HG03095 (cell line): ENCODE data around the gene HMOX2.

Experiments
- ATAC-seq: cut with Tn5 transposase; IDR thresholded peaks from one replicate; pipeline ENCODE4 v1.9.1; 2021; ENCODE audit warnings: moderate library complexity; ENCODE audit not compliant: unreplicated experiment

Gene HMOX2

GRCh38 chr16:4475880-4476788 lies at the start of gene HMOX2:
HMOX2 (plus strand) TSS chr16:4476398; CDS start chr16:4505525, 29,127 bp downstream.
- peak; percentile 82 for ATAC-seq

GRCh38 chr16:4426722-4427372 lies 49.4 kb upstream of the HMOX2 start:
- ATAC-seq, result no peak

DNA sequence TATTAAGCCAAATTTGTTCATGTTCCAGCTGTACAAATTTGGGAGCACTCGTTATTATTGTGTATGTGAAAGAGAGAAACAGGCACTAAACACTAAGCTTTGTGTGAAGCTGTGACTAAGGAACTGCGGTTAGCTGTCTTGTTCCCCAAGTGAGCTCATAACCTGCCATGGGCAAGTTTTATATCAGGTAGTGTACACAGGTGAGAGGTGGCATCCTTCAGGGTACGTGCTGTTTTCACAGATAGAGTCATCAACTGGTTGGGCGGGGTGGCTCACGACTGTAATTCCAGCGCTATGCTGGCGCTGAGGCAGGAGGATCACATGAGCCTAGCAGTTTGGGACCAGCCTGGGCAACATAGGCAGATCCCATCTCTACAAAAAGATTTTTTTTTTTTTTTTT lies 47.7 kb upstream of the HMOX2 start:
- no peak for ATAC-seq

DNA sequence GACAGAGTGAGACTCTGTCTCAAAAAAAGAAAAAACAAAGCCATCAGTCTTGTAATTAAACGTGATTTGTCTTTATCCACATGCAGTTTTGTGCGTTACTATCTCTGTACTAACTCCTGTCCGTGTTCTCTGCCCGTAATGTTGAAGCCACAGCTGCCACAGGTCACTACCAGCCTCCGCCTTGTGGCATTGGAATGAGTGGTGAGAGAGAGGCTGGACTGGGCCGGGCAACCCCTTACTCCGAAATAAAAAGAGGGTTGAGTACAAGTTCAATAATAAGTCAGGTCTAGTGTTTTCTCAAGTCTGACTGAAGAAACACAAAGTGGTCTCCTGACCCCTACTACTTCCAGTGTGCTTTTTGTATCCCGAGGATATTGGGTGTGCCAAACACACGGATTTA lies 45.2 kb upstream of the HMOX2 start:
- no peak for ATAC-seq

- ATAC-seq, result no peak
These were observed 43.0 kb upstream of the HMOX2 start for GRCh38 chr16:4433228-4433627.

DNA sequence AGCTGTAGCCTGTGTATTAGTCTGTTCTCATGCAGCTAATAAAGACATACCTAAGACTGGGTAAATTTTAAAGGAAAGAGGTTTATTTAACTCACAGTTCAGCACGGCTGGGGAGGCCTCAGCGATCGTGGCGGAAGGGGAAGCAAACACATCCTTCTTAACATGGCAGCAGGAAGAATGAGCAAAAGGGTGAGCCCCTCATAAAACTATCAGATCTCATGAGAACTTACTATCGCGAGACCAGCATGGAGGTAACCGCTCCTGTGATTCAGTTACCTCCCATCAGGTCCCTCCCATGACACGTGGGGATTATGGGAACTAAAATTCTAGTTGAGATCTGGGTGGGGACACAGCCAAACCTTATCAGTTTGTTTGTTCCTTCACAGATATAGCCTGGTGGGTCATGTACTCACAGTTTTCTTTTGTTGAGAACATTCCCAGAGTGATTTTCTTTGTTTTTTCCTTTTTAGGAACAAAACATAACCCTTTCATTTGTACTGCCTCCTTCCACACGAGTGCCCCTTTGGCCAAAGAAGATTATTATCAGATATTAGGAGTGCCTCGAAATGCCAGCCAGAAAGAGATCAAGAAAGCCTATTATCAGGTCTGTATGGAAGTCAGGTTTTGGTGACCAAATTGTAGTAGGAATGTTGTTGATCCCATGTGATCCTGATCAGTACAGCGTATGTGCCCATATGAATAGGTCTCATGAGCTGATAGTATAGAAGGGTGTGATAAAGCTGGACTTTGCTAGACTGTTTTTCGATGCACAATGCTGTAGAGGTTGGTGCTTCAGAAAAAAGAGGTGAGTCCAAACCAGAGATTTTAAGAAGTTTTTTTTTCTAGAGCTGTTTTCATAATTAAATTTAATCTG lies 42.0 kb upstream of the HMOX2 start:
- ATAC-seq, result no peak

GRCh38 chr16:4435337-4436067 lies 40.7 kb upstream of the HMOX2 start:
- no peak for ATAC-seq

DNA sequence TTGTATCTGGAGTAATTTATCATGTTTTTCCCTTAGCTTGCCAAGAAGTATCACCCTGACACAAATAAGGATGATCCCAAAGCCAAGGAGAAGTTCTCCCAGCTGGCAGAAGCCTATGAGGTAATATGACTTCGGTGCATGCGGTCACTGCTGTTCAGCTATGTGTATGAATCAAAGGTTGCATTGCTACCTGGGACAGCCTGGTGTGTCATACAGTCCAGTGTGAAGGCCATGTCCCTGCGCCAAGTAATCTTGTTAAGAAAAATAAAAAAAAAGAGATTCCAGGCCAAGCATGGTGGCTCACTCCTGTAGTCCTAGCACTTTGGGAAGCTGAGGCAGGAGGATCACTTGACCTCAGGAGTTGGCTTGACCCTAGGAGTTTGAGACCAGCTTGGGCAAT lies 38.8 kb upstream of the HMOX2 start:
- no peak for ATAC-seq

DNA sequence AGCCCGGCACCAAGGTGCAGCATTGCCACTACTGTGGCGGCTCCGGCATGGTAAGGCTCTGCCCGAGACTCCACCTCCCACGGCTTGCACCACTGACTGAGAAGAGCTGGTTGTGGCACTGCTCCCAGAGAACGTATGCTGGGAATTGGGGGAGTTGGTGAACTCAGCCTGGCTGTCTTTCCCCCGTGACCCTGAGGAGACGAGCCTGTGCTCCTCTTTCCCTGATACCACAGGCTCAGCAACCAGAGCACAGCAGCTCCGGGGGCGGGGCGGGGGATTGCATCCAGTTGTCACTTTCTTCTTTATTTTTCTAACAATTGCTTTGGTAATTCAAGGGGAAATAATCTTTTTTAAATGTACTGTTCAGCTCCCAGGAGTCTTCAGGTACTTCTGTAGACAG lies 33.8 kb upstream of the HMOX2 start:
- ATAC-seq, result no peak

GRCh38 chr16:4443271-4443670 lies 32.9 kb upstream of the HMOX2 start:
- no peak for ATAC-seq

DNA sequence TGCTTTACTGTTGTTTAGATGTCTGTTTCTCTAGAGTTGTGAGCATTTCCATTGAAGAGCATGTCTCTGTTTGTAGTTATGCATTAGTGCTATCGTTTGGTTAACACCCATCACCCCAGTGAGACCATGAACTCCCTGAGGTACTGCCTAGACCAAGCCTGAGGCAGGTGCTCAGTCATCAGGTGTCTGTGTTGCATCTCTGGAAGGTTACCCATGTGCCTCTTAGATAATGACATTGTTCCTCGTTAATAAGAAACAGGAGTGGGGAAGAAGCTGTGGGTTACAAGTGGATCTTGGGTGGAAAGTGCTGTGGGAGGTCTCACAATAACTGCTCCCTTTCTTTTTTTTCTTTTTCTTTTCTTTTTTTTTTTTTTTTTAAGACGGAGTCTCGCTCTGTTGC lies 32.2 kb upstream of the HMOX2 start:
- ATAC-seq, result no peak

DNA sequence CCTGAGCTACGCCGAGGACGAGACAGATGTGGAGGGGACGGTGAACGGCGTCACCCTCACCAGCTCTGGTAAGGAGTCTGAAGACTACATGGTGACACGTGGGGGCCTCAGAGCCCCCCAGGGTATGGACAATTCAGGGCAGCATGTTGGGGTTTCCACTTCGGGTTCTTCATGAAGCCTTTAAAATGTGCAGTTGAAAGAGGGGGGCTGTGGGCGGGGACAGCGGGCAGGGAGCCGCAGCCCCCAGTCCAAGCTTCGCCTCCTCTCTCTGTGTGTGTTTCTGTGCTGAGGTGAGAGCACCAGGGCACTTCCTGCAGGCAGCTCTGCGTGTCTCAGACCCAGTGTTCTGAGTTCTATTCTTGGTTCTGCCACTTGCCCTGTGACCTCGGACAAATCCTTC lies 25.8 kb upstream of the HMOX2 start:
- ATAC-seq, result no peak

- no peak for ATAC-seq
These were observed 25.2 kb upstream of the HMOX2 start for GRCh38 chr16:4450931-4451519.

GRCh38 chr16:4452674-4453073 lies 23.5 kb upstream of the HMOX2 start:
- ATAC-seq, result no peak

GRCh38 chr16:4454623-4455022 lies 21.6 kb upstream of the HMOX2 start:
- ATAC-seq, result no peak

- no peak for ATAC-seq
These were observed 21.1 kb upstream of the HMOX2 start for GRCh38 chr16:4455081-4455480.

DNA sequence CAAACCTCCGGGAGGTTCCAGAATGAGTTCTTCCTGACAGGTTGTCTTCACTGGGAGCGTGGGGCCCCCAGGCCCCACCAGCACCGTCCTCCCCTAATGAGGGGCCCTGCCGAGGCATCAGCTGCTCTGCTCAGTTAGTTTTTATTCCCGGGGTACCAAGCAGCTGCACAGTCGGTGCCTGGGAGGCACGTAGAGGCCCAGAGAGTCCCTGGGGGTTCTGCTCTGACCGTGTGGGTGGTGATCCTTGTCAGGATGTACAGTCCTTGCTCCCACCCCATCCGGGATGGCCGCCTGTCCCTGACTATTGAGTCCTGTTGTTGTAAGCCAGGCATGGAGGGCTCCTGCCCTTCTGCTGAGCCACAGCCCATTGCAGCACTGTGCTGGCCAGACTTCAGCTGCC lies 20.2 kb upstream of the HMOX2 start:
- no peak for ATAC-seq

DNA sequence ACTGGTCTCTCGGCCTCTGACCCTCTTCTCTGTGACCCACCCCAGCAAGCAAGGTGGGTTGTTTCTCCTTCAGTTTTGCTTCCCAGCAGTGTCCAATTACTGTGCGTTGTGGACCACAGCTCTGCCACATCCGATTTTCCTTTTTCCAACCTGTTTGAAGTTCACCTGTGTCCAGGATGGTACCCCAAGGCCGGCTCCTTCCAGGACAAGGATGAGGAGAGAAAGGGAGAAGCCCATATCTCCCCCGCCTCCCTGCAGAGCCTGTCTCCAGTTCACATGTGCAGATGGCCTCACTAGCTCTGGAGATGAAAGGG lies 15.3 kb upstream of the HMOX2 start:
- no peak for ATAC-seq

DNA sequence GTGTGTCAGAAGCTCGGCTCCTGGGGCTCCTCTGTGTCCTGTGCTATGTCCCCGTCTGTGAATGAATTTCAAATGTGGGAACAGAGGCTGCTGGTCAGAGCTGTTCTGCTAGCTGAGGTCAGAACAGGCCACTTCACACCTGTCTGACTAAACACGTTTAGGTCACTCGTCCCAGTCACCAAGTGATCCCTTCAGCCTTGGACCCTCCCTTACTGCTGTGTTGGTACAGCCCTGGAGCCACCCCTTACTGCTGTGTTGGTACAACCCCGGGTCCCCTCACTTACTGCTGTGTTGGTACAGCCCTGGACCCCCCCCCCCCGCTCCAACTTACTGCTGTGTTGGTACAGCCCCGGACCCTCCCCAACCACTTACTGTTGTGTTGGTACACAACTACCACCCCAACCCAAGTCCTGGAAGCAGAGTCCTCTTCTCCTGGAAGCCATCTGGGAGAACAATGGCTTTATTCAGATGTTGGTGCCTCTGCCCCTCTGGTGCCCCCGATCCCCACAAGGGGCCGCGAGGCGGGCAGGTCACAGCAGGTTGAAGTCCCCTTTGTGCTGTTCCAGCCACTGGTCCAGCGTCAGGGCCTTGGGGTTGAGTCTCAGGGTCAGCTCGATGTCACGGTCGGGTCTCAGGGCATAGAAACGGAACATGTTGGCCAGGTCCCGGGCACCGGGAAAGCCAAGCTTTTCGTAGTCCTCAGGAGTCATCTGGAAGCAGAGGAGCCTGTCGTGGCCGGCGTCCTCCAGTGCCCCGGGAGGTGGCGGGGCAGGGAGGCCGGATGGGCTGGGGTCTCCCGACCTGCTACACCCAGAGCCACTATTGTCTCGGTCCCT lies 14.7 kb upstream of the HMOX2 start:
- ATAC-seq, result no peak
